ENCODE data around the gene CCT6B. TPM values are rescaled to one million over a fixed set of nuclear protein-coding genes. Genes with fewer than 3 reads are reported as not detected.

The CCT6B gene
- total and polyA plus RNA-seq, 2 of the 13 experiments (the other 11 are each of a cell fraction or from before 2014, with no cell fraction given) = 0.41 to 1.4 TPM

GRCh38 chr17:34961093-34961911 is at the start of gene CCT6B, which contains the start of gene ZNF830 (continued):
- TF ChIP-seq CHD4 (IDR thresholded peaks at IDR 0.05; ENCODE audit: borderline replicate concordance, low read length) = no peak
- no peak for TF ChIP-seq MAFK (conservative IDR thresholded peaks at IDR 0.05 in 1 of 2, IDR thresholded peaks at IDR 0.05 in 1 of 2; ENCODE audit: low read length in 2 of 2)
- TF ChIP-seq ZNF75D (CRISPR knock-in tag; IDR thresholded peaks at IDR 0.05; ENCODE audit: borderline replicate concordance) = no peak
- TF ChIP-seq ZBTB7B (CRISPR knock-in tag; IDR thresholded peaks at IDR 0.05) = no peak
- TF ChIP-seq THAP8 (CRISPR knock-in tag; IDR thresholded peaks at IDR 0.05; ENCODE audit: borderline replicate concordance) = no peak
- TF ChIP-seq ZNF256 (CRISPR knock-in tag; conservative IDR thresholded peaks at IDR 0.05) = 0 out of 2 replicates have a peak, but pooled peaks have one; percentile 52
- TF ChIP-seq PHF5A (CRISPR knock-in tag; IDR thresholded peaks at IDR 0.05; ENCODE audit: low read depth, unreplicated experiment) = no peak
- TF ChIP-seq ZNF556 (CRISPR knock-in tag; IDR thresholded peaks at IDR 0.05; ENCODE audit: borderline replicate concordance) = peak; percentile 55; the same call in 1 of the 2 replicates
- no peak for TF ChIP-seq NFIC (IDR thresholded peaks at IDR 0.05; ENCODE audit: low read length)
- TF ChIP-seq MTF2 (CRISPR knock-in tag; IDR thresholded peaks at IDR 0.05; ENCODE audit: borderline replicate concordance) = peak; percentile 67; the same call in 1 of the 2 replicates
- peak; percentile 62; the same call in 1 of the 2 replicates for TF ChIP-seq ZNF770 (CRISPR knock-in tag; IDR thresholded peaks at IDR 0.05)
- 0 out of 2 replicates have a peak, but pooled peaks have one; percentile 31 for TF ChIP-seq ZBTB20 (CRISPR knock-in tag; IDR thresholded peaks at IDR 0.05; ENCODE audit: borderline replicate concordance, low read depth)
- peak; percentile 35; the same call in 1 of the 2 replicates for TF ChIP-seq ZNF580 (CRISPR knock-in tag; IDR thresholded peaks at IDR 0.05; ENCODE audit: borderline replicate concordance, low read depth)
- no peak for TF ChIP-seq MBD4 (IDR thresholded peaks at IDR 0.05; ENCODE audit: borderline replicate concordance, low read length)
- peak; percentile 68; the same call in 1 of the 2 replicates for TF ChIP-seq ZNF567 (CRISPR knock-in tag; IDR thresholded peaks at IDR 0.05; ENCODE audit: borderline replicate concordance)
- TF ChIP-seq ARID3A (IDR thresholded peaks at IDR 0.05; ENCODE audit: low read depth, low read length) = no peak
- peak; percentile 87; the same call in 1 of the 2 replicates for TF ChIP-seq DZIP1 (CRISPR knock-in tag; IDR thresholded peaks at IDR 0.05)
- TF ChIP-seq ATF4 (CRISPR knock-in tag; IDR thresholded peaks at IDR 0.05) = 0 out of 4 replicates have a peak, but pooled peaks of 1 of the 2 experiments have one; percentile 50
